Peyer's patch (tissue), 4 donors: ENCODE measurements around the gene APOOL. TPM values are rescaled to one million over a fixed set of nuclear protein-coding genes. Genes with fewer than 3 reads are reported as not detected.

ENCODE experiments used
- DNase-seq, 3 donors: peaks; one replicate each; pipeline ENCODE4 v3.0.0-alpha.2; 2017 to 2019
- H3K27ac ChIP-seq, 4 donors: fragments of 200-600 bp; sonication (generic); one replicate each; pipeline ENCODE4 v1.5.1; 2016 to 2019
- H3K27me3 ChIP-seq, 2 donors: fragments of 200-600 bp; sonication (generic); one replicate each; pipeline ENCODE4 v1.5.1; 2019
- H3K36me3 ChIP-seq, 3 donors: fragments of 200-600 bp; sonication (generic); one replicate each; pipeline ENCODE4 v1.5.1; 2016 to 2019
- H3K4me1 ChIP-seq, 4 donors: fragments of 200-600 bp; sonication (generic); one replicate each; pipeline ENCODE4 v1.5.1; 2016 to 2019
- H3K4me3 ChIP-seq, 4 donors: fragments of 200-600 bp; sonication (generic); 1 replicate in 3 of 4; 2 replicates in 1 of 4; pipeline ENCODE4 v1.5.1; 2016 to 2019; ENCODE audit warnings: mild to moderate bottlenecking in 1 of 4
- H3K9me3 ChIP-seq, 4 donors: fragments of 200-600 bp; sonication (generic); one replicate each; pipeline ENCODE4 v1.5.1; 2016 to 2019; ENCODE audit warnings: mild to moderate bottlenecking in 1 of 4
- CTCF ChIP-seq, 6 experiments: fragments of 450-650 bp in 4 of 6; fragments of 200-600 bp in 2 of 6; sonication (generic) in 1 of 6; IDR thresholded peaks; one replicate each; pipeline ENCODE4 v1.5.1; 2017 to 2019; ENCODE audit warnings: antibody characterized with exemption in 6 of 6, mild to moderate bottlenecking in 3 of 6, moderate library complexity in 1 of 6
- POLR2A ChIP-seq, 2 donors: fragments of 450-650 bp; IDR thresholded peaks; one replicate each; pipeline ENCODE4 v1.5.1; 2017; ENCODE audit warnings: antibody characterized with exemption in 2 of 2, mild to moderate bottlenecking in 2 of 2, moderate library complexity in 2 of 2
- total RNA-seq, 4 donors: library from RNA; depleted of rRNA; stranded (reverse); fragments of >200 nt; gene quantifications; one replicate each; pipeline ENCODE4 v1.1.0, GENCODE V29; 2016

The APOOL gene
- total RNA-seq, 4 donors from 2014 or later: 8.7 to 9.6 (median 9.0) TPM

GRCh38 chrX:85139422-85139821, 135.7 kb downstream of the APOOL start:
- DNase-seq: no peak
- H3K27me3 ChIP-seq: no peaks in the 10 kb centered on the region
- H3K4me3 ChIP-seq: no peak overlapping the region
- H3K36me3 ChIP-seq: no peaks in the 10 kb centered on the region
- H3K27ac ChIP-seq: no peak overlapping the region
- H3K4me1 ChIP-seq: no peaks in the 10 kb centered on the region
- TF ChIP-seq CTCF (IDR thresholded peaks at IDR 0.05) (no peak), POLR2A (IDR thresholded peaks at IDR 0.05) (no peak)
- H3K9me3 ChIP-seq: no peaks in the 10 kb centered on the region

- TF ChIP-seq CTCF (IDR thresholded peaks at IDR 0.05) (no peak), POLR2A (IDR thresholded peaks at IDR 0.05) (no peak)
- H3K36me3 ChIP-seq: no peaks in the 10 kb centered on the region
- H3K27ac ChIP-seq: no peak overlapping the region
- no peaks in the 10 kb centered on the region for H3K9me3 ChIP-seq
- no peaks in the 10 kb centered on the region for H3K27me3 ChIP-seq
- DNase-seq: no peak
- no peak overlapping the region for H3K4me3 ChIP-seq
- H3K4me1 ChIP-seq: no peaks in the 10 kb centered on the region
Observed at GRCh38 chrX:85140964-85141363, 137.3 kb downstream of the APOOL start.

Other genes starting within 250 kb of the APOOL start
- not detected for gene SATL1, start 239.9 kb downstream of the APOOL start, total RNA-seq
- gene ZNF711, start 240.1 kb downstream of the APOOL start, total RNA-seq: 10 to 100 TPM in 1 of 4 donors, 1 to 10 TPM in 2, under 1 TPM in 1; 0.53 to 13.2 (median 2.4) TPM